GM21360 (cell line): ENCODE results near the gene DLG5.

Source experiments
- ATAC-seq: cut with Tn5 transposase; IDR thresholded peaks from one replicate; pipeline ENCODE4 v1.9.1; 2021; ENCODE audit warnings: mild to moderate bottlenecking, moderate library complexity; ENCODE audit not compliant: unreplicated experiment

Gene DLG5

GRCh38 chr10:77896058-77896457 lies 30.5 kb downstream of the DLG5 start:
- ATAC-seq: no peak

- ATAC-seq: no peak
These were observed 32.5 kb downstream of the DLG5 start for GRCh38 chr10:77894058-77894457.

- ATAC-seq: no peak
These were observed 33.2 kb downstream of the DLG5 start for GRCh38 chr10:77893386-77893785.

GRCh38 chr10:77892761-77893160 lies 33.8 kb downstream of the DLG5 start:
- ATAC-seq: no peak

- no peak for ATAC-seq
These were observed 34.4 kb downstream of the DLG5 start for GRCh38 chr10:77892021-77892739.

- no peak for ATAC-seq
These were observed 36.5 kb downstream of the DLG5 start for GRCh38 chr10:77890097-77890496.

GRCh38 chr10:77889277-77889903 lies 37.2 kb downstream of the DLG5 start:
- no peak for ATAC-seq

- no peak for ATAC-seq
These were observed 38.2 kb downstream of the DLG5 start for GRCh38 chr10:77888356-77888703.

GRCh38 chr10:77887631-77888355 lies 38.8 kb downstream of the DLG5 start:
- no peak for ATAC-seq

- no peak for ATAC-seq
These were observed 39.7 kb downstream of the DLG5 start for GRCh38 chr10:77886795-77887355.

GRCh38 chr10:77884181-77884580 lies 42.4 kb downstream of the DLG5 start:
- no peak for ATAC-seq

- no peak for ATAC-seq
These were observed 44.9 kb downstream of the DLG5 start for GRCh38 chr10:77881636-77882035.

GRCh38 chr10:77881222-77881621 lies 45.3 kb downstream of the DLG5 start:
- ATAC-seq: no peak

- no peak for ATAC-seq
These were observed 46.8 kb downstream of the DLG5 start for GRCh38 chr10:77879710-77880109.

- ATAC-seq: no peak
These were observed 47.5 kb downstream of the DLG5 start for GRCh38 chr10:77879065-77879464.

- ATAC-seq: peak; percentile 59
These were observed 48.9 kb downstream of the DLG5 start for GRCh38 chr10:77877441-77878344.

GRCh38 chr10:77875730-77876129 lies 50.8 kb downstream of the DLG5 start:
- no peak for ATAC-seq

- ATAC-seq: no peak
These were observed 51.7 kb downstream of the DLG5 start for GRCh38 chr10:77874872-77875271.

- peak; percentile 72 for ATAC-seq
These were observed 52.8 kb downstream of the DLG5 start for GRCh38 chr10:77873536-77874380.
